ENCODE measurements around the gene NKX3-2.

DNA sequence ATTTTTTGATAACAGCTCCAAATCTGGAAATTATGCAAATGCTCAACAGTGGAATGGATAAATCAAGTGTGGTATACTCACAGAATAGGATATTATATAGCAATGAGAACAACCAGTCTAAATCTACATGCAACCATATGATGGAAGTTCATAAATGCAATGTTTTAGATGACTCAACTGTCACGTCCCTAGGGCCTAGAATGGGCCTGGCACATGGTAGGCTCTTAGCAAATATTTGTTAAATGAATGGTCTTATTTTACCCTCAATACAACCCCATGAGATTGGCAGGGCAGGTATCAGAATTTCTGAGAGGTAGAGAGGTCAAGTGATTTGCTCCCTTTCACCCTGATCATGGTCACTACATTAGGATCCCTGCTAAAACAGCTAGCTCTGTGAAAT, 14.6 kb upstream of the NKX3-2 start:
- TF ChIP-seq, protein P1, sequence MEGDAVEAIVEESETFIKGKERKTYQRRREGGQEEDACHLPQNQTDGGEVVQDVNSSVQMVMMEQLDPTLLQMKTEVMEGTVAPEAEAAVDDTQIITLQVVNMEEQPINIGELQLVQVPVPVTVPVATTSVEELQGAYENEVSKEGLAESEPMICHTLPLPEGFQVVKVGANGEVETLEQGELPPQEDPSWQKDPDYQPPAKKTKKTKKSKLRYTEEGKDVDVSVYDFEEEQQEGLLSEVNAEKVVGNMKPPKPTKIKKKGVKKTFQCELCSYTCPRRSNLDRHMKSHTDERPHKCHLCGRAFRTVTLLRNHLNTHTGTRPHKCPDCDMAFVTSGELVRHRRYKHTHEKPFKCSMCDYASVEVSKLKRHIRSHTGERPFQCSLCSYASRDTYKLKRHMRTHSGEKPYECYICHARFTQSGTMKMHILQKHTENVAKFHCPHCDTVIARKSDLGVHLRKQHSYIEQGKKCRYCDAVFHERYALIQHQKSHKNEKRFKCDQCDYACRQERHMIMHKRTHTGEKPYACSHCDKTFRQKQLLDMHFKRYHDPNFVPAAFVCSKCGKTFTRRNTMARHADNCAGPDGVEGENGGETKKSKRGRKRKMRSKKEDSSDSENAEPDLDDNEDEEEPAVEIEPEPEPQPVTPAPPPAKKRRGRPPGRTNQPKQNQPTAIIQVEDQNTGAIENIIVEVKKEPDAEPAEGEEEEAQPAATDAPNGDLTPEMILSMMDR (conservative IDR thresholded peaks at IDR 0.05) = no peak
- no peak for TF ChIP-seq EZH2 (IDR thresholded peaks at IDR 0.05; ENCODE audit: low read depth)

All from PC-9 (cell line).